A549 (cell line): ENCODE results near the gene EP300. TPM values are rescaled to one million over a fixed set of nuclear protein-coding genes. Genes with fewer than 3 reads are reported as not detected.

Experiments
- ATAC-seq, 2 experiments: fragments of 200-7000 bp in 1 of 2; fragments of >200 bp in 1 of 2; cut with Nextera tagmentation in 1 of 2; cut with Tn5 transposase in 1 of 2; 3 replicates each; pipeline versions ENCODE4 v1.8.0 to v1.9.1; 2018 to 2020; ENCODE audit warnings: mild to moderate bottlenecking in 1 of 2, moderate library complexity in 1 of 2
- CTCF ChIA-PET: fragments of 300-600 bp; sonication (Branson Sonifier 250); formaldehyde crosslinking; extraction: SDS; loops from one replicate; lab custom pipeline; 2021; ENCODE audit warnings: antibody characterized with exemption, inconsistent platforms; lab: Yijun Ruan, JAX
- POLR2A ChIA-PET: fragments of 350-600 bp; formaldehyde crosslinking; extraction: SDS; loops from one replicate; lab custom pipeline; 2021; ENCODE audit warnings: antibody characterized with exemption, inconsistent platforms; lab: Yijun Ruan, JAX
- DNase-seq, 2 experiments: peaks; one replicate each; pipeline versions ENCODE4 v3.0.0 to v3.0.0-alpha.2; 2011 to 2016; ENCODE audit warnings: low read depth in 1 of 2, low spot score in 1 of 2
- FAIRE-seq: peaks from 2 replicates; lab custom pipeline; 2011; peaks lifted over from hg19 to GRCh38; lab: Jason Lieb, UNC
- H3K27ac ChIP-seq, 2 experiments: fragments of >200 bp; sonication (Bioruptor Twin); formaldehyde crosslinking; 3 replicates each; pipeline ENCODE4 v1.5.1; 2016 to 2017
- H3K4me1 ChIP-seq: fragments of >200 bp; sonication (Bioruptor Twin); formaldehyde crosslinking; 3 replicates; pipeline ENCODE4 v1.6.1; 2016
- H3K4me2 ChIP-seq: fragments of >200 bp; sonication (Bioruptor Twin); formaldehyde crosslinking; 3 replicates; pipeline ENCODE4 v1.6.1; 2016
- H3K4me3 ChIP-seq: fragments of >200 bp; sonication (Bioruptor Twin); formaldehyde crosslinking; 3 replicates; pipeline ENCODE4 v1.5.1; 2016
- H3K9me3 ChIP-seq: fragments of >200 bp; sonication (Bioruptor Twin); formaldehyde crosslinking; 3 replicates; pipeline ENCODE4 v1.6.1; 2016
- BHLHE40 ChIP-seq: IDR thresholded peaks from 2 replicates; pipeline ENCODE4 v1.6.1; 2012; ENCODE audit warnings: low read depth, low read length, inconsistent platforms
- CBX8 ChIP-seq: fragments of 200-600 bp; sonication (generic); IDR thresholded peaks from 2 replicates; pipeline ENCODE4 v1.6.1; 2016
- E2F6 ChIP-seq: IDR thresholded peaks from 2 replicates; pipeline ENCODE4 v1.6.1; 2012; ENCODE audit warnings: low read depth, borderline replicate concordance
- EHF ChIP-seq: fragments of 250-450 bp; sonication (Bioruptor Pico); IDR thresholded peaks from 2 replicates; pipeline ENCODE4 v1.5.0; 2020; ENCODE audit warnings: mild to moderate bottlenecking
- EHMT2 ChIP-seq: fragments of 200-600 bp; sonication (generic); IDR thresholded peaks from 2 replicates; pipeline ENCODE4 v1.6.1; 2016; ENCODE audit warnings: antibody characterized with exemption, low read depth, mild to moderate bottlenecking, moderate library complexity
- ELK1 ChIP-seq: fragments of 150-350 bp; IDR thresholded peaks from 2 replicates; pipeline ENCODE4 v1.6.1; 2014; ENCODE audit warnings: low read depth, mild to moderate bottlenecking, low read length
- FOSL2 ChIP-seq, 2 experiments: fragments of 450-650 bp in 1 of 2; fragments of >200 bp in 1 of 2; sonication (Bioruptor Twin) in 1 of 2; formaldehyde crosslinking; IDR thresholded peaks; 2 replicates each; pipeline versions ENCODE4 v1.5.0 to v1.6.1; 2016 to 2020; ENCODE audit warnings: mild to moderate bottlenecking in 1 of 2, moderate library complexity in 1 of 2
- FOXS1 ChIP-seq: fragments of 250-450 bp; sonication (Bioruptor Pico); IDR thresholded peaks from 2 replicates; pipeline ENCODE4 v1.5.0; 2020; ENCODE audit warnings: mild to moderate bottlenecking, moderate library complexity
- GATA3 ChIP-seq: IDR thresholded peaks from 2 replicates; pipeline ENCODE4 v1.6.1; 2012; ENCODE audit warnings: borderline replicate concordance
- HMGXB4 ChIP-seq: fragments of 250-450 bp; sonication (Bioruptor Pico); IDR thresholded peaks from 2 replicates; pipeline ENCODE4 v1.5.0; 2021; ENCODE audit warnings: mild to moderate bottlenecking, moderate library complexity, borderline replicate concordance
- HOXA7 ChIP-seq: fragments of 250-450 bp; sonication (Bioruptor Pico); IDR thresholded peaks from 2 replicates; pipeline ENCODE4 v1.5.0; 2020; ENCODE audit warnings: mild to moderate bottlenecking, moderate library complexity
- JUN ChIP-seq, 2 experiments: fragments of >200 bp; sonication (Bioruptor Twin); formaldehyde crosslinking; IDR thresholded peaks; 2 replicates in 1 of 2; 3 replicates in 1 of 2; pipeline ENCODE4 v1.6.1; 2016 to 2017
- JUNB ChIP-seq: fragments of >200 bp; sonication (Bioruptor Twin); formaldehyde crosslinking; IDR thresholded peaks from 2 replicates; pipeline ENCODE4 v1.6.1; 2016
- MAFK ChIP-seq: fragments of 450-650 bp; IDR thresholded peaks from 2 replicates; pipeline ENCODE4 v1.6.1; 2014; ENCODE audit not compliant: partially characterized antibody
- MAX ChIP-seq: IDR thresholded peaks from 2 replicates; pipeline ENCODE4 v1.6.1; 2012
- MAZ ChIP-seq: fragments of 150-350 bp; IDR thresholded peaks from 2 replicates; pipeline ENCODE4 v1.6.1; 2014; ENCODE audit warnings: antibody characterized with exemption, low read depth, low read length, borderline replicate concordance
- MYC ChIP-seq: IDR thresholded peaks from 2 replicates; pipeline ENCODE4 v1.6.1; 2012; ENCODE audit warnings: mild to moderate bottlenecking, inconsistent platforms, low read length, improper control_type of control experiment, borderline replicate concordance
- NFE2L2 ChIP-seq: fragments of 150-350 bp; conservative IDR thresholded peaks from 2 replicates; pipeline ENCODE4 v1.6.1; 2014; ENCODE audit warnings: low read length
- NPAS2 ChIP-seq: fragments of 250-450 bp; sonication (Bioruptor Pico); IDR thresholded peaks from 2 replicates; pipeline ENCODE4 v1.8.0; 2022; ENCODE audit warnings: mild to moderate bottlenecking, moderate library complexity, borderline replicate concordance
- POLR2A ChIP-seq: IDR thresholded peaks from 2 replicates; pipeline ENCODE4 v1.6.1; 2012; ENCODE audit warnings: mild to moderate bottlenecking, low read length
- RNF2 ChIP-seq: fragments of 200-600 bp; sonication (generic); IDR thresholded peaks from 2 replicates; pipeline ENCODE4 v1.6.1; 2016; ENCODE audit warnings: low read depth, mild to moderate bottlenecking, antibody characterized with exemption, moderate library complexity, borderline replicate concordance
- SMC3 ChIP-seq: fragments of >200 bp; sonication (Bioruptor Twin); formaldehyde crosslinking; IDR thresholded peaks from 3 replicates; pipeline ENCODE4 v1.6.1; 2018; ENCODE audit warnings: inconsistent platforms
- SREBF2 ChIP-seq: fragments of 450-650 bp; IDR thresholded peaks from 2 replicates; pipeline ENCODE4 v1.6.1; 2014; ENCODE audit warnings: mild to moderate bottlenecking, moderate library complexity
- TFCP2L1 ChIP-seq: fragments of 250-450 bp; sonication (Bioruptor Pico); IDR thresholded peaks from 2 replicates; pipeline ENCODE4 v1.5.0; 2021; ENCODE audit warnings: mild to moderate bottlenecking
- TP53 ChIP-seq: fragments of 250-450 bp; sonication (Bioruptor Pico); IDR thresholded peaks from 2 replicates; pipeline ENCODE4 v1.5.0; 2021; ENCODE audit warnings: mild to moderate bottlenecking, moderate library complexity
- ZFP36 ChIP-seq: fragments of 450-650 bp; IDR thresholded peaks from 2 replicates; pipeline ENCODE4 v1.6.1; 2014; ENCODE audit warnings: borderline replicate concordance; ENCODE audit not compliant: partially characterized antibody
- WGBS: methylation state at CpG from one replicate; pipeline ENCODE4 v1.1.6; 2017; ENCODE audit errors: missing lambda C conversion rate; 5-methylcytosine and 5-hydroxymethylcytosine counted together
- polyA plus RNA-seq, 4 experiments: library from polyadenylated mRNA; depleted of rRNA in 3 of 4; stranded (reverse); fragments of >200 nt; fragmentation: RNase III in 1 of 4; extraction: RNeasy Plus Mini Kit Qiagen cat#74134 plus additional on column Dnase treatment in 1 of 4; gene quantifications; 2 replicates in 3 of 4; 3 replicates in 1 of 4; pipeline ENCODE4 v1.2.3, GENCODE V29; 2011 to 2017

Gene EP300
- polyA plus RNA-seq, 2 of the 4 experiments (the other 2 are of a cell fraction): 15.5 to 18.2 TPM

GRCh38 chr22:41181349-41182241, 89.2 kb downstream of the EP300 start:
- CTCF ChIA-PET: interaction anchor here (0.6 to 1.4 kb wide), 4 partner anchors 16 to 336 kb away, joined by 3 read pairs; no protein-coding TSS in a partner anchor
- ATAC-seq: peak in 1 of 2 experiments; percentile 26; a peak in 1 of 6 replicates
- POLR2A ChIA-PET: interaction anchor here (0.7 kb wide), 1 partner anchor 63 kb away, joined by 11 read pairs; no protein-coding TSS in a partner anchor
- no peak overlapping the region for H3K4me2 ChIP-seq
- no peak overlapping the region for H3K4me3 ChIP-seq
- no peaks in the 10 kb centered on the region for H3K9me3 ChIP-seq
- no peak overlapping the region for H3K27ac ChIP-seq
- no peak for DNase-seq
- 83% methylated on average over 15 of the region's 15 CpGs for WGBS
- H3K4me1 ChIP-seq: no peaks in the 10 kb centered on the region
- FAIRE-seq: no peak
- TF ChIP-seq FOXS1 (CRISPR knock-in tag) (no peak), EHF (CRISPR knock-in tag) (no peak), CBX8 (no peak), HOXA7 (CRISPR knock-in tag) (no peak), MAFK (no peak)

- H3K4me2 ChIP-seq: no peak overlapping the region
- WGBS: 86% methylated on average over 3 of the region's 3 CpGs
- FAIRE-seq (no peak), DNase-seq (no peak)
- no peak overlapping the region for H3K4me3 ChIP-seq
- H3K4me1 ChIP-seq: no peaks in the 10 kb centered on the region
- POLR2A ChIA-PET: no interaction called here
- TF ChIP-seq HMGXB4 (CRISPR knock-in tag) (no peak), MYC (no peak), MAZ (no peak), SMC3 (no peak), RNF2 (no peak), GATA3 (no peak), MAX (no peak), E2F6 (no peak), CBX8 (no peak), BHLHE40 (no peak), ZFP36 (no peak), EHMT2 (no peak), NPAS2 (CRISPR knock-in tag) (no peak)
- TF ChIP-seq, all 56 proteins: peak for 0
- CTCF ChIA-PET: no interaction called here
- H3K27ac ChIP-seq: no peak overlapping the region
- H3K9me3 ChIP-seq: no peaks in the 10 kb centered on the region
- ATAC-seq: no peak; a peak in 1 of 6 replicates
These were observed 92.3 kb downstream of the EP300 start for GRCh38 chr22:41184679-41185078.

- ChIA-PET CTCF (no interaction called here), POLR2A (no interaction called here)
- no peak for ATAC-seq
- no peak overlapping the region for H3K4me2 ChIP-seq
- WGBS: 85% methylated on average over 2 of the region's 2 CpGs
- no peak for DNase-seq
- H3K4me3 ChIP-seq: no peak overlapping the region
- no peak overlapping the region for H3K27ac ChIP-seq
- TF ChIP-seq EHF (CRISPR knock-in tag) (no peak), MAFK (no peak), SREBF2 (no peak), TP53 (CRISPR knock-in tag) (no peak), FOSL2 (IDR thresholded peaks at IDR 0.05) (no peak), FOSL2 (CRISPR knock-in tag; IDR thresholded peaks at IDR 0.05) (no peak), JUN (IDR thresholded peaks at IDR 0.05) (no peak), ELK1 (no peak), JUNB (no peak), TFCP2L1 (CRISPR knock-in tag) (no peak), POLR2A (no peak), NFE2L2 (no peak)
- H3K4me1 ChIP-seq: no peaks in the 10 kb centered on the region
- FAIRE-seq: no peak
- no peaks in the 10 kb centered on the region for H3K9me3 ChIP-seq
These were observed 99.1 kb downstream of the EP300 start for GRCh38 chr22:41191467-41191866.
